OCI-LY3 (cell line): Measurements from ENCODE around the gene SHROOM2.

Experiments used
- H2AFZ ChIP-seq: fragments of 200-600, 300-600 bp; shearing (Covaris generic); 2 replicates; pipeline ENCODE4 v1.6.0; 2014; ENCODE audit warnings: antibody characterized with exemption, low read depth, low read length
- H3K27ac ChIP-seq: fragments of 200-600, 300-600 bp; sonication (generic); 2 replicates; pipeline ENCODE4 v1.5.1; 2014; ENCODE audit warnings: mild to moderate bottlenecking, low read length, moderate library complexity, mixed read lengths
- H3K27me3 ChIP-seq: fragments of 200-600, 300-600 bp; sonication (generic); 2 replicates; pipeline ENCODE4 v1.6.1; 2014; ENCODE audit warnings: low read depth, low read length, mixed read lengths
- H3K36me3 ChIP-seq: fragments of 200-600, 300-600 bp; sonication (generic); replicated peaks from 2 replicates; pipeline ENCODE3; 2014; ENCODE audit warnings: low read depth, low read length, mixed read lengths
- H3K4me1 ChIP-seq: fragments of 300-600, 200-600 bp; sonication (generic); 2 replicates; pipeline ENCODE4 v1.6.1; 2014; ENCODE audit warnings: low read length, mixed read lengths
- H3K4me2 ChIP-seq: fragments of 200-600, 300-600 bp; sonication (generic); 2 replicates; pipeline ENCODE4 v1.6.1; 2014; ENCODE audit warnings: low read length, mixed read lengths
- H3K4me3 ChIP-seq: fragments of 300-600, 200-600 bp; sonication (generic); 2 replicates; pipeline ENCODE4 v1.5.1; 2014; ENCODE audit warnings: antibody characterized with exemption, mild to moderate bottlenecking, low read length, moderate library complexity
- H3K79me2 ChIP-seq: fragments of 300-600, 200-600 bp; shearing (Covaris generic); 2 replicates; pipeline ENCODE4 v1.6.1; 2014; ENCODE audit warnings: mild to moderate bottlenecking, low read length, mixed read lengths
- H3K9ac ChIP-seq: fragments of 300-600, 200-600 bp; shearing (Covaris generic); 2 replicates; pipeline ENCODE4 v1.6.0; 2014; ENCODE audit warnings: mild to moderate bottlenecking, low read length, moderate library complexity
- H3K9me3 ChIP-seq: fragments of 200-600, 300-600 bp; shearing (Covaris generic); 2 replicates; pipeline ENCODE4 v1.6.1; 2014; ENCODE audit warnings: low read length, mixed read lengths; ENCODE audit not compliant: insufficient read depth
- H4K20me1 ChIP-seq: fragments of 200-600, 300-600 bp; sonication (generic); 2 replicates; pipeline ENCODE4 v1.6.1; 2016; ENCODE audit warnings: low read length, mixed read lengths; ENCODE audit not compliant: insufficient read depth
- EZH2phosphoT487 ChIP-seq: fragments of 200-600 bp; shearing (Covaris generic); IDR thresholded peaks from 2 replicates; pipeline ENCODE4 v1.6.1; 2018; ENCODE audit warnings: antibody characterized with exemption, mixed run types, low read depth
- TF ChIP-seq, protein P1 (sequence below): fragments of 200-600, 300-600 bp; sonication (generic); IDR thresholded peaks from 2 replicates; pipeline ENCODE4 v1.5.1; 2014; ENCODE audit warnings: antibody characterized with exemption, low read length, low read depth

SHROOM2 gene

DNA sequence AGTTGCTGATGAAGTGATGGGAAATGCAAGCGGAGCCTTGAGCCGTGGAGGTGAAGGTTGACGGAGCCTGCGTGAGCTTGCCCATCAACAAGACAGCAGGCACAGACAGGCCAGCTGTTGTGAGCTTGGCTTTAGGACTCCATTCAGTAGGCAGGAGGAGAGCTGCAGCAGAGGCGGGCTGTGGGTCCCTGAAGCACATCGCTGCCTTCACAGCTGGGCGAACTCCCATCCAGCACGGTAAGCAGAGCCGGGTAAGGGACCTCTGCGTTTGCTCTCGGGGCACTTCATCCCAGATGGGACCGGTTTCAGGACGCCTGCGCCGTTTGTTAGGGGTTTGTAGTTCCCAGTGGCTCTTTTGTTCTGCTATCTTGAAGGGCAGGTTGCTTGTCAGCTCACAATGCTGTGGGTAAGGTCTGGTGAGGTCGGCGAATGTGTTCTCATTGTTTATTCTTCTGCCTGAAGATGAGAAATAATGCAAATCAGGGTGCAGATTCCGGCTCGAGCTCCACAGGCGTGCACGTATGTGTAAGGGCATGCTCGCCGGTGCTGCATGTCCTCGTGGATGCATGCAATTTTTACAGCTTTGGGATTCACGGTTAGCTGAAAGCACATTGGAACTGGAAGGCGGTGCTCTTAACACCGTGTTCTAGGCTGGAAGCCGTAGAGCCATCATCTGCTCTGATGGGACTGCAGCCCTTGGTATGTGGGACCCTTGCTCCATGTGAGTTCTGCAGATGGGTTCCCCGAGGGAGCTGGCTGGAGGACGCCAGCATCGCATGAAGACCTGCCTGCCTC, 126.3 kb downstream of the SHROOM2 start:
- Histone ChIP-seq H2AFZ (no peak overlapping the region), H3K79me2 (no peaks in the 10 kb centered on the region), H4K20me1 (no peaks in the 10 kb centered on the region), H3K9ac (no peak overlapping the region), H3K4me1 (0 out of 2 replicates have a peak, but pooled peaks cover 5% of the 10 kb centered on the region), H3K4me2 (no peak overlapping the region), H3K36me3 (no peaks in the 10 kb centered on the region), H3K4me3 (no peak overlapping the region), H3K9me3 (no peaks in the 10 kb centered on the region), H3K27me3 (no peaks in the 10 kb centered on the region), H3K27ac (no peak overlapping the region)
- TF ChIP-seq, protein P1, sequence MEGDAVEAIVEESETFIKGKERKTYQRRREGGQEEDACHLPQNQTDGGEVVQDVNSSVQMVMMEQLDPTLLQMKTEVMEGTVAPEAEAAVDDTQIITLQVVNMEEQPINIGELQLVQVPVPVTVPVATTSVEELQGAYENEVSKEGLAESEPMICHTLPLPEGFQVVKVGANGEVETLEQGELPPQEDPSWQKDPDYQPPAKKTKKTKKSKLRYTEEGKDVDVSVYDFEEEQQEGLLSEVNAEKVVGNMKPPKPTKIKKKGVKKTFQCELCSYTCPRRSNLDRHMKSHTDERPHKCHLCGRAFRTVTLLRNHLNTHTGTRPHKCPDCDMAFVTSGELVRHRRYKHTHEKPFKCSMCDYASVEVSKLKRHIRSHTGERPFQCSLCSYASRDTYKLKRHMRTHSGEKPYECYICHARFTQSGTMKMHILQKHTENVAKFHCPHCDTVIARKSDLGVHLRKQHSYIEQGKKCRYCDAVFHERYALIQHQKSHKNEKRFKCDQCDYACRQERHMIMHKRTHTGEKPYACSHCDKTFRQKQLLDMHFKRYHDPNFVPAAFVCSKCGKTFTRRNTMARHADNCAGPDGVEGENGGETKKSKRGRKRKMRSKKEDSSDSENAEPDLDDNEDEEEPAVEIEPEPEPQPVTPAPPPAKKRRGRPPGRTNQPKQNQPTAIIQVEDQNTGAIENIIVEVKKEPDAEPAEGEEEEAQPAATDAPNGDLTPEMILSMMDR = no peak
- no peak for TF ChIP-seq EZH2phosphoT487

- no peak overlapping the region for H3K27ac ChIP-seq
- no peak overlapping the region for H3K9ac ChIP-seq
- H3K4me3 ChIP-seq = no peak overlapping the region
- H3K27me3 ChIP-seq = no peaks in the 10 kb centered on the region
- no peaks in the 10 kb centered on the region for H4K20me1 ChIP-seq
- no peaks in the 10 kb centered on the region for H3K79me2 ChIP-seq
- H3K4me2 ChIP-seq = no peak overlapping the region
- H2AFZ ChIP-seq = no peak overlapping the region
- H3K36me3 ChIP-seq = no peaks in the 10 kb centered on the region
- no peaks in the 10 kb centered on the region for H3K9me3 ChIP-seq
- H3K4me1 ChIP-seq = no peaks in the 10 kb centered on the region
- TF ChIP-seq EZH2phosphoT487 = no peak
- TF ChIP-seq, protein P1 = no peak
Measured at GRCh38 chrX:9913146-9913433, 126.9 kb downstream of the SHROOM2 start.

GRCh38 chrX:9917861-9918260, 131.6 kb downstream of the SHROOM2 start:
- H3K79me2 ChIP-seq = no peaks in the 10 kb centered on the region
- no peaks in the 10 kb centered on the region for H3K36me3 ChIP-seq
- H3K4me2 ChIP-seq = no peak overlapping the region
- H3K4me1 ChIP-seq = no peaks in the 10 kb centered on the region
- H3K9me3 ChIP-seq = no peaks in the 10 kb centered on the region
- H4K20me1 ChIP-seq = no peaks in the 10 kb centered on the region
- H2AFZ ChIP-seq = no peak overlapping the region
- H3K9ac ChIP-seq = no peak overlapping the region
- no peak for TF ChIP-seq EZH2phosphoT487
- H3K27me3 ChIP-seq = no peaks in the 10 kb centered on the region
- no peak overlapping the region for H3K4me3 ChIP-seq
- H3K27ac ChIP-seq = no peak overlapping the region

DNA sequence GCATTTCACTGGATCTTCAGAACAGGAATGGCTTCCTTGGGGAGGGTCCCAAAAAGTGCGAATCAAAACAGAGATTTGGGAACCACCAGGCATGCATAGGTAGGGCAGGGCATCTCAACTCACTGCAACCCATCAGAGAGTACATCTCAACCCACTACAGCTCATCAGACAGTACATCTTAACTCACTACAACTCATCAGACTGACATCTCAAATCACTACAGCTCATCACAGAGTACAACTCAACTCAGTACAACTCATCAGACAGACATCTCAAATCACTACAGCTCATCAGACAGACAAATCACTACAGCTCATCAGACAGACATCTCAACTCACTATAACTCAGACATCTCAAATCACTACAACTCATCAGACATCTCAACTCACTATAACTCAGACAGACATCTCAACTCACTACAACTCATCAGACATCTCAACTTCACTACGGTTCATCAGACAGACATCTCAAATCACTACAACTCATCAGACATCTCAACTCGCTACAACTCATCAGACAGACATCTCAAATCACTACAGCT, 133.5 kb downstream of the SHROOM2 start:
- Histone ChIP-seq H3K27ac (no peak overlapping the region), H3K79me2 (no peaks in the 10 kb centered on the region), H3K36me3 (no peaks in the 10 kb centered on the region), H3K4me2 (no peak overlapping the region), H3K4me1 (no peaks in the 10 kb centered on the region), H3K9ac (no peak overlapping the region), H3K4me3 (no peak overlapping the region), H3K27me3 (no peaks in the 10 kb centered on the region), H4K20me1 (no peaks in the 10 kb centered on the region), H3K9me3 (no peaks in the 10 kb centered on the region), H2AFZ (no peak overlapping the region)
- TF ChIP-seq, protein P1 = no peak
- TF ChIP-seq EZH2phosphoT487 = no peak
